Measurements from ENCODE around the gene CBLL1. TPM values are rescaled to one million over a fixed set of nuclear protein-coding genes. Genes with fewer than 3 reads are reported as not detected.

Gene CBLL1
- total RNA-seq, 4 donors from 2014 or later, result 9.6 to 28.8 (median 14.5) TPM

GRCh38 chr7:107721286-107721685 is 22.7 kb upstream of the CBLL1 start:
- intact Hi-C loops (cut with DNase I), result loop anchor here (5.0 to 10.0 kb wide), 2 partner anchors 259 to 566 kb away; no protein-coding TSS in a partner anchor
- Histone ChIP-seq H3K4me3 (no peak overlapping the region), H3K27me3 (no peaks in the 10 kb centered on the region), H3K36me3 (no peaks in the 10 kb centered on the region), H3K9me3 (no peaks in the 10 kb centered on the region), H3K4me1 (no peaks in the 10 kb centered on the region), H3K27ac (no peak overlapping the region)
- 18 to 25% methylated on average over 1 of the region's 1 CpG for WGBS, 2 donors
- no peak for DNase-seq
- TF ChIP-seq, protein P1, sequence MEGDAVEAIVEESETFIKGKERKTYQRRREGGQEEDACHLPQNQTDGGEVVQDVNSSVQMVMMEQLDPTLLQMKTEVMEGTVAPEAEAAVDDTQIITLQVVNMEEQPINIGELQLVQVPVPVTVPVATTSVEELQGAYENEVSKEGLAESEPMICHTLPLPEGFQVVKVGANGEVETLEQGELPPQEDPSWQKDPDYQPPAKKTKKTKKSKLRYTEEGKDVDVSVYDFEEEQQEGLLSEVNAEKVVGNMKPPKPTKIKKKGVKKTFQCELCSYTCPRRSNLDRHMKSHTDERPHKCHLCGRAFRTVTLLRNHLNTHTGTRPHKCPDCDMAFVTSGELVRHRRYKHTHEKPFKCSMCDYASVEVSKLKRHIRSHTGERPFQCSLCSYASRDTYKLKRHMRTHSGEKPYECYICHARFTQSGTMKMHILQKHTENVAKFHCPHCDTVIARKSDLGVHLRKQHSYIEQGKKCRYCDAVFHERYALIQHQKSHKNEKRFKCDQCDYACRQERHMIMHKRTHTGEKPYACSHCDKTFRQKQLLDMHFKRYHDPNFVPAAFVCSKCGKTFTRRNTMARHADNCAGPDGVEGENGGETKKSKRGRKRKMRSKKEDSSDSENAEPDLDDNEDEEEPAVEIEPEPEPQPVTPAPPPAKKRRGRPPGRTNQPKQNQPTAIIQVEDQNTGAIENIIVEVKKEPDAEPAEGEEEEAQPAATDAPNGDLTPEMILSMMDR (IDR thresholded peaks at IDR 0.05), result no peak

DNA sequence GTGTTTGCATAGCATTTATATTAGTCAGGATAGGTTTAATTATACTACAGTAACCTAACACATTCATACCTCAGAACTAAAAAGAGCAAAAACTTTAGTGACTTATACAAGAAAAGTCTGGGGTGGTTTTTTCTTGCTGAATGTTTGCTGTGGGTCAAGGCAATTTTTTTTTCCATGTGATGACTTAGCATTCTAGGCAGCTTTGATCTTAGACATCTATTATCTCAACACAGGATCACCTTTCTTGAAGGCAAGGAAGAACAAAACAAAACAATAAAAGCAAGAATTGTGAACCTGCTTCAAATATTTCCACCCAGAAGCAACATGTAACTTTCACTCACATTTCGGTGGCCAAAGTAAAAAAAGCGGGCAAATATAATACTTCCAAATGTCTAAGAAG is 20.7 kb upstream of the CBLL1 start:
- H3K4me1 ChIP-seq, result no peaks in the 10 kb centered on the region
- DNase-seq, result no peak
- WGBS, 2 donors, result 69 to 89% methylated on average over 2 of the region's 2 CpGs
- peaks cover 0 to 10% (median 0%) of the 10 kb centered on the region in 4 donors for H3K27me3 ChIP-seq
- H3K9me3 ChIP-seq, result no peaks in the 10 kb centered on the region
- H3K27ac ChIP-seq, result no peak overlapping the region
- TF ChIP-seq POLR2A (IDR thresholded peaks at IDR 0.05), result no peak
- TF ChIP-seq, protein P1 (IDR thresholded peaks at IDR 0.05), result no peak
- intact Hi-C loops (cut with DNase I), result loop anchor here (5.0 to 10.0 kb wide), 2 partner anchors 261 to 568 kb away; no protein-coding TSS in a partner anchor
- no peaks in the 10 kb centered on the region for H3K36me3 ChIP-seq
- no peak overlapping the region for H3K4me3 ChIP-seq

DNA sequence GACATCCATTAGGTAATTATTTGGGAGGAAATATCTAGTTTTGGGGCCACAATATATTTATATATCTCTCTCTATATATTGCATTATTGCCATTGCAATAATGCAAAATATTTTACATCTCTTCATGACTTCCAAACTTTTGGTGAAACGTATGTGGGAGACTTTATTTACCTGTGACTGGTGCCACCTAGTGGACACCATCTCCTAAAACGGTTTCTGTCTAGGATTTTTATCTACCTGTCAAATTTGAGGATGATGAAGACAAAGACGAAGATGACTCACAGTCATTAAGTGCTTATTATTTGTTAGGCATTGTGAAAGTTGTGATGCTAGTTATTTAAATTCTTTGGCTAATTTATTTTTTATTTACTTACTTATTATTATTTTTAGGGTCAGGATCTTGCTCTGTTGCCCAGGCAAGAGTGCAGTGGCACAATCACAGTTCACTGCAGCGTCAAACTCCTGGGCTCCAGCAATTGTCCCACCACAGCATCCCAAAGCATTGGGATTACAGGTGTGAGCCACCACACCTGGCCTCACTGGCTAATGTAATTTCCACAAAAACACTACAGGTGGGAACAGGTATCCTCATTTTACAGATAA is 18.7 kb upstream of the CBLL1 start:
- 18 to 20% methylated on average over 4 of the region's 4 CpGs for WGBS, 2 donors
- no peak for DNase-seq
- intact Hi-C loops (cut with DNase I), result loop anchor here (10.0 kb wide), 1 partner anchor 570 kb away; no protein-coding TSS in a partner anchor

DNA sequence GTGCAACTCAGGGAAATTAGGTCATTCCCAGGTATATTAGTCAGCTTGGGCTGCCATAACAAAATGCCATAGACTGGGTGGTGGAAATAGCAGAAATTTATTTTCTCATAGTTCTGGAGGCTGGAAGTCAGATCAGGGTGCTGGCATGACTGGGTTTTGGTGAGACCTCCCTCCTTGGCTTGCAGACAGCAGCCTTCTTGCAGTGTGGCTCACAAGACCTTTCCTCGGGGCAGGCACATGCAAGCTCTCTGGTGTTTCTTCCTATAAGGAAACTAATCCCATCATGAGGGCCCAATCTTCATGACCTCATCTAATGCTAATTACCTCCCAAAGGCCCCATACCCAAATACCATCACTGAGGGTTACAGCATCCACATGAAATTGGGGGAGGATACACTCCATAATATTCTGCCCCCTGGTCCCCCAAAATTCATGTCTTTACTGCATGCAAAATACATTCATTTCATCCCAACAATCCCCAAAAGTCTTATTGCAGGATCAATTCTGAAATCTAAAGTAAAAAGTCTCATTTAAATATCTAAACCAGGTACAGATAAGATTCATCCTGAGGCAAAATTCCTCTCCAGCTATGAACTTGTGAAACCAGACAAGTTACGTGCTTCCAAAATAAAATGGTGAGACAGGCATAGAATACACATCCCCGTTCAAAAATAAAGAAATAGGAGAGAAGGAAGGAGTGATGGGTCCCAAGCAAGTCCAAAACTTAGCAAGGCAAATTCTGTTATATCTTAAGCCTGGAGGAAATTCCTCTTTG is 17.4 kb upstream of the CBLL1 start:
- TF ChIP-seq POLR2A (IDR thresholded peaks at IDR 0.05), result no peak
- TF ChIP-seq, protein P1 (IDR thresholded peaks at IDR 0.05), result no peak
- Histone ChIP-seq H3K27me3 (peaks cover 0 to 20% (median 0%) of the 10 kb centered on the region in 4 donors), H3K4me1 (no peaks in the 10 kb centered on the region), H3K4me3 (no peak overlapping the region), H3K9me3 (no peaks in the 10 kb centered on the region), H3K27ac (no peak overlapping the region), H3K36me3 (no peaks in the 10 kb centered on the region)
- no peak for DNase-seq
- WGBS, 2 donors, result 51 to 57% methylated on average over 2 to 3 of the region's 3 CpGs
- intact Hi-C loops (cut with DNase I), result loop anchor here (10.0 kb wide), 1 partner anchor 572 kb away; no protein-coding TSS in a partner anchor

More for the DNA sequence above, 18.7 kb upstream of the CBLL1 start:
- H3K36me3 ChIP-seq, result no peaks in the 10 kb centered on the region
- peaks cover 0 to 20% (median 0%) of the 10 kb centered on the region in 4 donors for H3K27me3 ChIP-seq
- no peak overlapping the region for H3K4me3 ChIP-seq
- H3K9me3 ChIP-seq, result no peaks in the 10 kb centered on the region
- H3K4me1 ChIP-seq, result no peaks in the 10 kb centered on the region
- H3K27ac ChIP-seq, result no peak overlapping the region
- no peak for TF ChIP-seq POLR2A (IDR thresholded peaks at IDR 0.05)
- TF ChIP-seq, protein P1 (IDR thresholded peaks at IDR 0.05), result peak; percentile 45 to 76 (median 60)

DNA sequence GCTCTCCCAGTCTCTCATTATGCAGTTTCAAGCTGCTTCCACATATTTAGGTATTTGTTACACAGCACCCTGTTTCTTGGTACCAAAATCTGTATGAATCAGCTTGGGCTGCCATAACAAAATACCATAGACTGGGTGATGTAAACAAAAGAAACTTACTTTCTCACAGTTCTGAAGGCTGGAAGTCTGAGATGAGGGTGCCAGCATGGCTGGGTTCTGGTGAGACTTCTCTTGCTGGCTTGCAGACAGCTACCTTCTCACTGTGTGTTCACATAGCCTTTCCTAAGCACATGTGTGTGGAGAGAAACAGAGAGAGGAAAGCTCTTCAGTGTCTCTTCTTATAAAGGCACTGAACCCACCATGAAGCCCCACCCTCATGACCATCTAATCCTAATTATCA is 15.7 kb upstream of the CBLL1 start:
- Histone ChIP-seq H3K27ac (no peak overlapping the region), H3K4me1 (no peaks in the 10 kb centered on the region), H3K36me3 (no peaks in the 10 kb centered on the region), H3K27me3 (peaks cover 0 to 20% (median 0%) of the 10 kb centered on the region in 4 donors), H3K4me3 (no peak overlapping the region), H3K9me3 (no peaks in the 10 kb centered on the region)
- TF ChIP-seq, protein P1 (IDR thresholded peaks at IDR 0.05), result no peak
- TF ChIP-seq POLR2A (IDR thresholded peaks at IDR 0.05), result no peak
- DNase-seq, result no peak
- intact Hi-C loops (cut with DNase I), result loop anchor here (10.0 kb wide), 1 partner anchor 573 kb away; no protein-coding TSS in a partner anchor
